ENCODE measurements around the gene FZD1. TPM values are rescaled to one million over a fixed set of nuclear protein-coding genes. Genes with fewer than 3 reads are reported as not detected.

FZD1 gene
- total and polyA plus RNA-seq, 2 of the 13 experiments (the other 11 are each of a cell fraction or from before 2014, with no cell fraction given): 0.22 to 0.80 TPM

DNA sequence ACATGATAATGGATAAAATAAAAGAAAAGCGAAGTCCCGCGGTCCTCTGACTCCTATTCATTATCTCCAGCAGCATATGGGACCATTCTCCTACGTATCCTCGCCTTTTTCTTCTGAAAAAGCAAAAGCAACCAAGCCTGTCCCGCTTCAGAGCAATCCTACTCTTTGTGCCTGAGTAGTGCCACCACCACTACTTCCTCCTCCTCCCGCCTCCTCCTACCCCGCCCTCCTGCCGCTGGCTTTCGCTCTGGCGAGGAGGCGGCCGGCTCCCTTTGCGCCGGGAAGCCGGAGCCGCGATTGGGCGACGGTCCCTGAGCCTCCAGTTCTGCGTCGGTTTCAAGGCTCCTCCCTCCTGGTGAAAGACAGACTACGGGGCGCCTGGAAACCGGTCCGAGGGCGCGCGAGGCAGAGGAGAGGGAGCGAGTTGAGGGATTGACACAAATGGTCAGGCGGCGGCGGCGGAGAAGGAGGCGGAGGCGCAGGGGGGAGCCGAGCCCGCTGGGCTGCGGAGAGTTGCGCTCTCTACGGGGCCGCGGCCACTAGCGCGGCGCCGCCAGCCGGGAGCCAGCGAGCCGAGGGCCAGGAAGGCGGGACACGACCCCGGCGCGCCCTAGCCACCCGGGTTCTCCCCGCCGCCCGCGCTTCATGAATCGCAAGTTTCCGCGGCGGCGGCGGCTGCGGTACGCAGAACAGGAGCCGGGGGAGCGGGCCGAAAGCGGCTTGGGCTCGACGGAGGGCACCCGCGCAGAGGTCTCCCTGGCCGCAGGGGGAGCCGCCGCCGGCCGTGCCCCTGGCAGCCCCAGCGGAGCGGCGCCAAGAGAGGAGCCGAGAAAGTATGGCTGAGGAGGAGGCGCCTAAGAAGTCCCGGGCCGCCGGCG, at the start of gene FZD1 (continued):
- TF ChIP-seq ZNF768 (CRISPR knock-in tag; IDR thresholded peaks at IDR 0.05) (peak; percentile 23; the same call in 1 of the 2 replicates), FOXA1 (IDR thresholded peaks at IDR 0.05) (no peak), FOXA1 (CRISPR knock-in tag; IDR thresholded peaks at IDR 0.05) (peak; percentile 24; the same call in 1 of the 2 replicates), FLYWCH1 (CRISPR knock-in tag; IDR thresholded peaks at IDR 0.05) (no peak), TAF1 (CRISPR knock-in tag; IDR thresholded peaks at IDR 0.05) (no peak), ZNF761 (CRISPR knock-in tag; conservative IDR thresholded peaks at IDR 0.05) (peak; percentile 71; the same call in 1 of the 2 replicates), TMF1 (CRISPR knock-in tag; IDR thresholded peaks at IDR 0.05; ENCODE audit: low read depth) (peak; percentile 51; the same call in 1 of the 2 replicates), ZMYM3 (CRISPR knock-in tag; IDR thresholded peaks at IDR 0.05) (peak; percentile 67), KLF16 (CRISPR knock-in tag; IDR thresholded peaks at IDR 0.05) (peak in 1 of 2 experiments; percentile 56; a peak in 2 of 4 replicates), ZNF562 (CRISPR knock-in tag; IDR thresholded peaks at IDR 0.05; ENCODE audit: borderline replicate concordance) (no peak), TARDBP (CRISPR knock-in tag; IDR thresholded peaks at IDR 0.05) (peak; percentile 86), DNMT3B (CRISPR knock-in tag; conservative IDR thresholded peaks at IDR 0.05) (no peak), NR1H2 (CRISPR knock-in tag; IDR thresholded peaks at IDR 0.05; ENCODE audit: borderline replicate concordance, low read depth) (no peak), ZSCAN25 (CRISPR knock-in tag; IDR thresholded peaks at IDR 0.05) (no peak; the same call in 1 of the 2 replicates), NR2F2 (IDR thresholded peaks at IDR 0.05; ENCODE audit: borderline replicate concordance, low read depth) (no peak), ZFP62 (CRISPR knock-in tag; IDR thresholded peaks at IDR 0.05) (no peak), CHD4 (IDR thresholded peaks at IDR 0.05; ENCODE audit: borderline replicate concordance, low read length) (no peak), SRSF4 (IDR thresholded peaks at IDR 0.05; ENCODE audit: low read depth, low read length, poor library complexity, severe bottlenecking) (no peak)
- TF ChIP-seq, protein P1, sequence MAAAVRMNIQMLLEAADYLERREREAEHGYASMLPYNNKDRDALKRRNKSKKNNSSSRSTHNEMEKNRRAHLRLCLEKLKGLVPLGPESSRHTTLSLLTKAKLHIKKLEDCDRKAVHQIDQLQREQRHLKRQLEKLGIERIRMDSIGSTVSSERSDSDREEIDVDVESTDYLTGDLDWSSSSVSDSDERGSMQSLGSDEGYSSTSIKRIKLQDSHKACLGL (CRISPR knock-in tag; IDR thresholded peaks at IDR 0.05): no peak
- TF ChIP-seq, protein P2, sequence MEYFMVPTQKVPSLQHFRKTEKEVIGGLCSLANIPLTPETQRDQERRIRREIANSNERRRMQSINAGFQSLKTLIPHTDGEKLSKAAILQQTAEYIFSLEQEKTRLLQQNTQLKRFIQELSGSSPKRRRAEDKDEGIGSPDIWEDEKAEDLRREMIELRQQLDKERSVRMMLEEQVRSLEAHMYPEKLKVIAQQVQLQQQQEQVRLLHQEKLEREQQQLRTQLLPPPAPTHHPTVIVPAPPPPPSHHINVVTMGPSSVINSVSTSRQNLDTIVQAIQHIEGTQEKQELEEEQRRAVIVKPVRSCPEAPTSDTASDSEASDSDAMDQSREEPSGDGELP (IDR thresholded peaks at IDR 0.05; ENCODE audit: borderline replicate concordance, low read depth): peak; percentile 12; the same call in 1 of the 2 replicates
- TF ChIP-seq, protein P3, sequence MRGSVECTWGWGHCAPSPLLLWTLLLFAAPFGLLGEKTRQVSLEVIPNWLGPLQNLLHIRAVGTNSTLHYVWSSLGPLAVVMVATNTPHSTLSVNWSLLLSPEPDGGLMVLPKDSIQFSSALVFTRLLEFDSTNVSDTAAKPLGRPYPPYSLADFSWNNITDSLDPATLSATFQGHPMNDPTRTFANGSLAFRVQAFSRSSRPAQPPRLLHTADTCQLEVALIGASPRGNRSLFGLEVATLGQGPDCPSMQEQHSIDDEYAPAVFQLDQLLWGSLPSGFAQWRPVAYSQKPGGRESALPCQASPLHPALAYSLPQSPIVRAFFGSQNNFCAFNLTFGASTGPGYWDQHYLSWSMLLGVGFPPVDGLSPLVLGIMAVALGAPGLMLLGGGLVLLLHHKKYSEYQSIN (CRISPR knock-in tag; IDR thresholded peaks at IDR 0.05; ENCODE audit: borderline replicate concordance): no peak
- TF ChIP-seq, protein P4, sequence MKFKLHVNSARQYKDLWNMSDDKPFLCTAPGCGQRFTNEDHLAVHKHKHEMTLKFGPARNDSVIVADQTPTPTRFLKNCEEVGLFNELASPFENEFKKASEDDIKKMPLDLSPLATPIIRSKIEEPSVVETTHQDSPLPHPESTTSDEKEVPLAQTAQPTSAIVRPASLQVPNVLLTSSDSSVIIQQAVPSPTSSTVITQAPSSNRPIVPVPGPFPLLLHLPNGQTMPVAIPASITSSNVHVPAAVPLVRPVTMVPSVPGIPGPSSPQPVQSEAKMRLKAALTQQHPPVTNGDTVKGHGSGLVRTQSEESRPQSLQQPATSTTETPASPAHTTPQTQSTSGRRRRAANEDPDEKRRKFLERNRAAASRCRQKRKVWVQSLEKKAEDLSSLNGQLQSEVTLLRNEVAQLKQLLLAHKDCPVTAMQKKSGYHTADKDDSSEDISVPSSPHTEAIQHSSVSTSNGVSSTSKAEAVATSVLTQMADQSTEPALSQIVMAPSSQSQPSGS (CRISPR knock-in tag; IDR thresholded peaks at IDR 0.05): peak; percentile 36; the same call in 1 of the 2 replicates
- TF ChIP-seq, protein P5, sequence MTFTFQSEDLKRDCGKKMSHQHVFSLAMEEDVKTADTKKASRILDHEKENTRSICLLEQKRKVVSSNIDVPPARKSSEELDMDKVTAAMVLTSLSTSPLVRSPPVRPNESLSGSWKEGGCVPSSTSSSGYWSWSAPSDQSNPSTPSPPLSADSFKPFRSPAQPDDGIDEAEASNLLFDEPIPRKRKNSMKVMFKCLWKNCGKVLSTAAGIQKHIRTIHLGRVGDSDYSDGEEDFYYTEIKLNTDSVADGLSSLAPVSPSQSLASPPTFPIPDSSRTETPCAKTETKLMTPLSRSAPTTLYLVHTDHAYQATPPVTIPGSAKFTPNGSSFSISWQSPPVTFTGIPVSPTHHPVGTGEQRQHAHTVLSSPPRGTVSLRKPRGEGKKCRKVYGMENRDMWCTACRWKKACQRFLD (CRISPR knock-in tag; IDR thresholded peaks at IDR 0.05; ENCODE audit: borderline replicate concordance): no peak
